Measurements from ENCODE around the gene DCTN3. TPM values are rescaled to one million over a fixed set of nuclear protein-coding genes. Genes with fewer than 3 reads are reported as not detected.

Gene DCTN3
- total RNA-seq, 3 donors from 2014 or later (not counting 1 experiment from before 2014, with no cell fraction given): 135 to 171 (median 147) TPM

DNA sequence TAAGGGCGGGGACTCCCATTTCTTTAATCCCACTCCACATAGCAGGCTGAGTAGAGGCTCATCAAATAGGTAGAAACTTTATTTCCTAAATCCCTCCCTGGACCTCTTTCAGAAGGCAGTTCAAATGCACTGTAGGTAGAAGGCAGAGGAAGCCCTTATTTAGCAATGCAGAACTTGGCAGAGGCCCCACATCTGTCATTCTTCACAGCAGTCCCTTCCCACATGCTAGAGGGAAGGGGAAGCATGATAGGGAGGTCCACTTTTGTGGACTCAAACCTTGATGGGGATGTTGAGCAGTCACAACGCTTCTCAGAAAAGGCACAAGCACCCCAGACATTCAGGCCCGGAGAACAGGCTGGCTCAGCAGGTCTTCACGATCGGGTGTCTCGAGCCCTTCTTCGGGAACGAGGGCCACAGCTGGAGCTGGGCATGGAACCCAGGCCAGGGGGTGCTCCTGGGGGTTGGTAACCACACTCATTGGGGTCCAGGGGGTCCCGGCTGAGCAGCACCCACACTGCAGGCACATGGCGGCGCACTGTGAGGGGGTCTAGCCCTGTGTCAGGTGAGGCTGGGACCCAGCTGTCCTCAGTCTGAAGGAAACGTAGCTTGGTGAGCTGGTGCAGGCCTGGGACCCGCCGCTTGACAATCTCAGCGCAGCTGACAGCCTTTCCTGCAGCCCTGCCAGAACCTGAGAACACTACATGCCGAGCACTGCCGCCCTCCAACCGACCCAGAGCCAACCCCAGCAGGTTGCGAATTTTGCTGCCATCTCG lies 9.7 kb downstream of the DCTN3 start:
- no peaks in the 10 kb centered on the region for H3K36me3 Mint-ChIP-seq
- Histone ChIP-seq H3K4me1 (ENCODE audit: control insufficient read depth, insufficient read depth, low read length) (peaks cover 24% of the 10 kb centered on the region), H3K36me3 (ENCODE audit: control insufficient read depth, insufficient read depth, low read length) (peaks cover 7% of the 10 kb centered on the region), H3K4me3 (ENCODE audit: low read length) (no peak overlapping the region), H3K9me3 (ENCODE audit: control insufficient read depth, insufficient read depth, low read length) (no peaks in the 10 kb centered on the region), H3K27me3 (ENCODE audit: control insufficient read depth, insufficient read depth, low read length) (no peaks in the 10 kb centered on the region), H3K27ac (ENCODE audit: low read length) (no peak overlapping the region)
- H3K27me3 Mint-ChIP-seq (ENCODE audit: low read depth in 2 of 2): no peaks in the 10 kb centered on the region
- H3K4me1 Mint-ChIP-seq: peaks cover 29 to 36% of the 10 kb centered on the region in 2 donors
- peak overlapping the region; percentile 41 for H3K4me3 Mint-ChIP-seq
- ATAC-seq (no peak), DNase-seq (no peak)
- 98% methylated on average over 20 of the region's 20 CpGs for WGBS (ENCODE audit: insufficient coverage)
- H3K27ac Mint-ChIP-seq: peak overlapping the region; percentile 92 to 96
- intact Hi-C loops (cut with micrococcal nuclease): loop anchor here (5.0 kb wide), 1 partner anchor 37 kb away; the partner anchor contains the start of gene GALT
- H3K9me3 Mint-ChIP-seq: no peaks in the 10 kb centered on the region
- TF ChIP-seq, protein P1, sequence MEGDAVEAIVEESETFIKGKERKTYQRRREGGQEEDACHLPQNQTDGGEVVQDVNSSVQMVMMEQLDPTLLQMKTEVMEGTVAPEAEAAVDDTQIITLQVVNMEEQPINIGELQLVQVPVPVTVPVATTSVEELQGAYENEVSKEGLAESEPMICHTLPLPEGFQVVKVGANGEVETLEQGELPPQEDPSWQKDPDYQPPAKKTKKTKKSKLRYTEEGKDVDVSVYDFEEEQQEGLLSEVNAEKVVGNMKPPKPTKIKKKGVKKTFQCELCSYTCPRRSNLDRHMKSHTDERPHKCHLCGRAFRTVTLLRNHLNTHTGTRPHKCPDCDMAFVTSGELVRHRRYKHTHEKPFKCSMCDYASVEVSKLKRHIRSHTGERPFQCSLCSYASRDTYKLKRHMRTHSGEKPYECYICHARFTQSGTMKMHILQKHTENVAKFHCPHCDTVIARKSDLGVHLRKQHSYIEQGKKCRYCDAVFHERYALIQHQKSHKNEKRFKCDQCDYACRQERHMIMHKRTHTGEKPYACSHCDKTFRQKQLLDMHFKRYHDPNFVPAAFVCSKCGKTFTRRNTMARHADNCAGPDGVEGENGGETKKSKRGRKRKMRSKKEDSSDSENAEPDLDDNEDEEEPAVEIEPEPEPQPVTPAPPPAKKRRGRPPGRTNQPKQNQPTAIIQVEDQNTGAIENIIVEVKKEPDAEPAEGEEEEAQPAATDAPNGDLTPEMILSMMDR (IDR thresholded peaks at IDR 0.05): no peak

DNA sequence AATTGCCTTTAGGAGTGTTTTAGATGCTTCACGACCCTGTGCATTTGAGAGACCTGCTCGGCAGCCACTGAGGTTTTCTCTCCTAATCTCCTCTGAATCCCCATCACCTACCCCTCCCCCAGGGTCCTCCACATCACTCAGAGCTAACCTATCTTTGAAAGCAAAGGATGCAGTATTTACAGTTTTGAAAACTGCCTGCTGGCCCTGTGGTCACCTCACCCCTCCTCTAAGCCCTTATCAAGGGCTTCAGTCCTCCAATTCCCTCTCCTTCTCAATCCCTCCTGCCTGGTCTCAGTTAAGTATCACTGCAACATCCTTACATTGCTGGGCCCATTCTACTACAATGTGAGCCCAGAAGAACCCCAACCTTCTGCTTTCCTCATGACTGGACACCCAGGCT lies 13.0 kb downstream of the DCTN3 start:
- Mint-ChIP-seq H3K27me3 (ENCODE audit: low read depth in 2 of 2) (no peaks in the 10 kb centered on the region), H3K4me3 (no peak overlapping the region), H3K36me3 (no peaks in the 10 kb centered on the region), H3K9me3 (no peaks in the 10 kb centered on the region), H3K27ac (no peak overlapping the region), H3K4me1 (peaks cover 17 to 26% of the 10 kb centered on the region in 2 donors)
- no peak for DNase-seq
- TF ChIP-seq, protein P1 (IDR thresholded peaks at IDR 0.05): no peak
- H3K4me3 ChIP-seq (ENCODE audit: low read length): no peak overlapping the region
- WGBS (ENCODE audit: insufficient coverage): 65% methylated on average over 2 of the region's 2 CpGs
- H3K36me3 ChIP-seq (ENCODE audit: control insufficient read depth, insufficient read depth, low read length): no peaks in the 10 kb centered on the region
- no peak for ATAC-seq
- H3K27ac ChIP-seq (ENCODE audit: low read length): no peak overlapping the region
- H3K4me1 ChIP-seq (ENCODE audit: control insufficient read depth, insufficient read depth, low read length): peaks cover 16% of the 10 kb centered on the region
- H3K9me3 ChIP-seq (ENCODE audit: control insufficient read depth, insufficient read depth, low read length): no peaks in the 10 kb centered on the region
- H3K27me3 ChIP-seq (ENCODE audit: control insufficient read depth, insufficient read depth, low read length): no peaks in the 10 kb centered on the region
- intact Hi-C loops (cut with micrococcal nuclease): no loop called here

DNA sequence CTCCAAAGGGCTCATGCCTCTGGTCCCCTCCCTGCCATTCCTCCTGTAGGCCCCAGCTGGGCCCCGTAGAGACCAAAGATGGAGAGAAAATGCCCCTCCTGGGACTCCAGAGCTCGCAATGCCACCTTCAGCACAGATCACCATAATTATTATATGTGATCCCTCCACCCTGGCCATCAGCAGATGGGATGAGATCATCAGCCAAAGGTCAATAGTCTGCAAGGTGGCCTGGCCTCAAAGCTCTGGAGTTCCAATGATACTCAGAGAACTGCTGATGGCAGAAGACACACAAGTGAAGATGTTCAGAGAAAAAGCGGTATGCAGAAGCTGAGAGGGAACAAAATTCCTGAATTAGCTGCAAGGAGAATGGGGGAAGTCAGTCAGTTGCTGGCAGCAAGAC lies 13.4 kb downstream of the DCTN3 start:
- DNase-seq: no peak
- Histone ChIP-seq H3K4me3 (ENCODE audit: low read length) (no peak overlapping the region), H3K27ac (ENCODE audit: low read length) (no peak overlapping the region), H3K27me3 (ENCODE audit: control insufficient read depth, insufficient read depth, low read length) (no peaks in the 10 kb centered on the region), H3K36me3 (ENCODE audit: control insufficient read depth, insufficient read depth, low read length) (no peaks in the 10 kb centered on the region), H3K4me1 (ENCODE audit: control insufficient read depth, insufficient read depth, low read length) (peaks cover 14% of the 10 kb centered on the region), H3K9me3 (ENCODE audit: control insufficient read depth, insufficient read depth, low read length) (no peaks in the 10 kb centered on the region)
- Mint-ChIP-seq H3K27me3 (ENCODE audit: low read depth in 2 of 2) (no peaks in the 10 kb centered on the region), H3K4me3 (no peak overlapping the region), H3K36me3 (no peaks in the 10 kb centered on the region), H3K9me3 (no peaks in the 10 kb centered on the region), H3K4me1 (peaks cover 14 to 22% of the 10 kb centered on the region in 2 donors), H3K27ac (no peak overlapping the region)
- no peak for ATAC-seq
- TF ChIP-seq, protein P1 (IDR thresholded peaks at IDR 0.05): no peak
- intact Hi-C loops (cut with micrococcal nuclease): no loop called here
- 97% methylated on average over 3 of the region's 3 CpGs for WGBS (ENCODE audit: insufficient coverage)

DNA sequence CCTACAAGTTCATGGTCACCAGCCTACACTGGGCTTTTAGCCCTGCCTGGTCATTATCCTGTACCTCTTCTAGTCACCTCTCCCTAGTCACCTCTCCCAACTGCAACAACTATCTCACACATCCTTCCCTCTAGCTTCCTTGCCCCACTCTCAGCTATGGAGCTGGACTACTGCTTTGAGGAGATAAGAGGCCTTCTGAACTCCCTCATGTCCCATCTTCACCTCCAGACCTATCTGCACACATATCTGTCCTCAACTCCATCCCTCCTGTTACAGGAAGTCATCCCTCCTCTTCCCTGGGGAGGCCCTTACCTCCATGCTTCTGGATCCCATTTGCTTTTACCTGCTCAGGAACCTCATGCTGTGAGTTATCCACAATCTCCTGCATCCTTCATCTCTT lies 14.1 kb downstream of the DCTN3 start:
- Histone ChIP-seq H3K27ac (ENCODE audit: low read length) (no peak overlapping the region), H3K4me1 (ENCODE audit: control insufficient read depth, insufficient read depth, low read length) (peaks cover 7% of the 10 kb centered on the region), H3K36me3 (ENCODE audit: control insufficient read depth, insufficient read depth, low read length) (no peaks in the 10 kb centered on the region), H3K4me3 (ENCODE audit: low read length) (no peak overlapping the region), H3K9me3 (ENCODE audit: control insufficient read depth, insufficient read depth, low read length) (no peaks in the 10 kb centered on the region), H3K27me3 (ENCODE audit: control insufficient read depth, insufficient read depth, low read length) (no peaks in the 10 kb centered on the region)
- Mint-ChIP-seq H3K9me3 (no peaks in the 10 kb centered on the region), H3K27me3 (ENCODE audit: low read depth in 2 of 2) (no peaks in the 10 kb centered on the region), H3K36me3 (no peaks in the 10 kb centered on the region), H3K4me1 (peaks cover 7 to 15% of the 10 kb centered on the region in 2 donors), H3K27ac (no peak overlapping the region), H3K4me3 (no peak overlapping the region)
- intact Hi-C loops (cut with micrococcal nuclease): no loop called here
- DNase-seq: no peak
- TF ChIP-seq, protein P1 (IDR thresholded peaks at IDR 0.05): no peak
- ATAC-seq: no peak

All from natural killer cell (primary cell).